ENCODE data around the gene HECW1.

- no peak for TF ChIP-seq CTCF (optimal IDR thresholded peaks at IDR 0.05 in 1 of 3, IDR thresholded peaks at IDR 0.05 in 1 of 3, conservative IDR thresholded peaks at IDR 0.05 in 1 of 3; ENCODE audit: extremely low read depth in 1 of 3, insufficient read depth in 2 of 3, low read length in 3 of 3)
- TF ChIP-seq EZH2 (IDR thresholded peaks at IDR 0.05; ENCODE audit: low read length) = no peak
These were observed 324.6 kb downstream of the HECW1 start for GRCh38 chr7:43437001-43437400.

Data from keratinocyte (primary cell).